ENCODE data around the gene CDC42EP4. TPM values are rescaled to one million over a fixed set of nuclear protein-coding genes. Genes with fewer than 3 reads are reported as not detected.
"Not testable (repeated sequence)": the region's sequence is repeated elsewhere in the genome, so short reads cannot be mapped to it uniquely, and the experiment has no call there.

Gene CDC42EP4
- total RNA-seq, 2 donors from 2014 or later: 1.1 to 1.7 TPM

GRCh38 chr17:73338050-73338521 is 26.3 kb upstream of the CDC42EP4 start:
- no peak for ATAC-seq
- H3K27me3 Mint-ChIP-seq: no peaks in the 10 kb centered on the region

GRCh38 chr17:73337330-73337710 is 25.5 kb upstream of the CDC42EP4 start:
- no peak overlapping the region for H3K27ac Mint-ChIP-seq

More at GRCh38 chr17:73338050-73338521, 26.3 kb upstream of the CDC42EP4 start:
- H3K27ac Mint-ChIP-seq: no peak overlapping the region
- no peaks in the 10 kb centered on the region for H3K36me3 Mint-ChIP-seq
- no peak for DNase-seq (ENCODE audit: low spot score)
- no peaks in the 10 kb centered on the region for H3K9me3 Mint-ChIP-seq
- no peak overlapping the region for H3K4me3 Mint-ChIP-seq
- H3K4me1 Mint-ChIP-seq (ENCODE audit: low read depth in 2 of 2): peaks cover 0 to 8% of the 10 kb centered on the region in 2 donors

GRCh38 chr17:73336408-73337329 is 24.9 kb upstream of the CDC42EP4 start:
- H3K9me3 Mint-ChIP-seq: no peaks in the 10 kb centered on the region
- H3K4me3 Mint-ChIP-seq: no peak overlapping the region
- no peak overlapping the region for H3K27ac Mint-ChIP-seq
- no peaks in the 10 kb centered on the region for H3K36me3 Mint-ChIP-seq
- no peaks in the 10 kb centered on the region for H3K27me3 Mint-ChIP-seq
- DNase-seq (ENCODE audit: low spot score) (no peak), ATAC-seq (peak in 1 of 2 donors; percentile 17)
- H3K4me1 Mint-ChIP-seq (ENCODE audit: low read depth in 2 of 2): peaks cover 0 to 8% of the 10 kb centered on the region in 2 donors

More at GRCh38 chr17:73337330-73337710, 25.5 kb upstream of the CDC42EP4 start:
- H3K27me3 Mint-ChIP-seq: no peaks in the 10 kb centered on the region
- no peaks in the 10 kb centered on the region for H3K36me3 Mint-ChIP-seq
- H3K4me3 Mint-ChIP-seq: no peak overlapping the region
- DNase-seq (ENCODE audit: low spot score) (no peak), ATAC-seq (no peak)
- H3K4me1 Mint-ChIP-seq (ENCODE audit: low read depth in 2 of 2): peaks cover 0 to 8% of the 10 kb centered on the region in 2 donors
- H3K9me3 Mint-ChIP-seq: no peaks in the 10 kb centered on the region

- Mint-ChIP-seq H3K4me3 (no peak overlapping the region), H3K36me3 (no peaks in the 10 kb centered on the region), H3K27ac (no peak overlapping the region), H3K9me3 (no peaks in the 10 kb centered on the region), H3K4me1 (ENCODE audit: low read depth in 2 of 2) (peaks cover 0 to 8% of the 10 kb centered on the region in 2 donors), H3K27me3 (no peaks in the 10 kb centered on the region)
- ATAC-seq (no peak), DNase-seq (ENCODE audit: low spot score) (no peak)
These were observed 24.0 kb upstream of the CDC42EP4 start for GRCh38 chr17:73335591-73336407.

GRCh38 chr17:73334771-73335513 is 23.1 kb upstream of the CDC42EP4 start:
- Mint-ChIP-seq H3K27ac (no peak overlapping the region), H3K36me3 (no peaks in the 10 kb centered on the region), H3K9me3 (no peaks in the 10 kb centered on the region), H3K4me3 (no peak overlapping the region), H3K27me3 (no peaks in the 10 kb centered on the region), H3K4me1 (ENCODE audit: low read depth in 2 of 2) (peaks cover 0 to 3% of the 10 kb centered on the region in 2 donors)
- ATAC-seq (no peak), DNase-seq (ENCODE audit: low spot score) (no peak)

GRCh38 chr17:73333445-73333844 is 21.6 kb upstream of the CDC42EP4 start:
- not testable (repeated sequence) for ATAC-seq; H3K27ac Mint-ChIP-seq; DNase-seq (ENCODE audit: low spot score); H3K36me3 Mint-ChIP-seq; H3K4me1 Mint-ChIP-seq (ENCODE audit: low read depth in 2 of 2); H3K27me3 Mint-ChIP-seq; H3K9me3 Mint-ChIP-seq; H3K4me3 Mint-ChIP-seq

GRCh38 chr17:73331060-73331459 is 19.3 kb upstream of the CDC42EP4 start:
- no peak overlapping the region for H3K27ac Mint-ChIP-seq
- no peaks in the 10 kb centered on the region for H3K4me1 Mint-ChIP-seq (ENCODE audit: low read depth in 2 of 2)
- no peaks in the 10 kb centered on the region for H3K9me3 Mint-ChIP-seq
- H3K4me3 Mint-ChIP-seq: no peak overlapping the region
- DNase-seq (ENCODE audit: low spot score) (no peak), ATAC-seq (no peak)
- H3K36me3 Mint-ChIP-seq: no peaks in the 10 kb centered on the region
- peaks cover 5 to 7% of the 10 kb centered on the region in 2 donors for H3K27me3 Mint-ChIP-seq

- Mint-ChIP-seq H3K36me3 (no peaks in the 10 kb centered on the region), H3K4me3 (no peak overlapping the region), H3K27me3 (peaks cover 11 to 15% of the 10 kb centered on the region in 2 donors), H3K4me1 (ENCODE audit: low read depth in 2 of 2) (no peaks in the 10 kb centered on the region), H3K27ac (no peak overlapping the region), H3K9me3 (no peaks in the 10 kb centered on the region)
- ATAC-seq (no peak), DNase-seq (ENCODE audit: low spot score) (no peak)
These were observed 15.9 kb upstream of the CDC42EP4 start for GRCh38 chr17:73327676-73328075.

GRCh38 chr17:73325527-73325842 is 13.7 kb upstream of the CDC42EP4 start:
- Mint-ChIP-seq H3K27ac (no peak overlapping the region), H3K4me3 (no peak overlapping the region), H3K4me1 (ENCODE audit: low read depth in 2 of 2) (no peaks in the 10 kb centered on the region), H3K9me3 (no peaks in the 10 kb centered on the region), H3K27me3 (peaks cover 11 to 15% of the 10 kb centered on the region in 2 donors), H3K36me3 (no peaks in the 10 kb centered on the region)
- no peak for ATAC-seq
- DNase-seq (ENCODE audit: low spot score): no peak

GRCh38 chr17:73324711-73325526 is 13.1 kb upstream of the CDC42EP4 start:
- DNase-seq (ENCODE audit: low spot score) (no peak), ATAC-seq (no peak)
- Mint-ChIP-seq H3K9me3 (no peaks in the 10 kb centered on the region), H3K4me3 (no peak overlapping the region), H3K4me1 (ENCODE audit: low read depth in 2 of 2) (no peaks in the 10 kb centered on the region), H3K27ac (no peak overlapping the region), H3K36me3 (no peaks in the 10 kb centered on the region), H3K27me3 (peaks cover 11 to 15% of the 10 kb centered on the region in 2 donors)

- peaks cover 11 to 15% of the 10 kb centered on the region in 2 donors for H3K27me3 Mint-ChIP-seq
- no peaks in the 10 kb centered on the region for H3K36me3 Mint-ChIP-seq
- H3K27ac Mint-ChIP-seq: no peak overlapping the region
- no peak overlapping the region for H3K4me3 Mint-ChIP-seq
- no peaks in the 10 kb centered on the region for H3K9me3 Mint-ChIP-seq
- DNase-seq (ENCODE audit: low spot score) (no peak), ATAC-seq (no peak)
- H3K4me1 Mint-ChIP-seq (ENCODE audit: low read depth in 2 of 2): no peaks in the 10 kb centered on the region
These were observed 12.3 kb upstream of the CDC42EP4 start for GRCh38 chr17:73324160-73324475.

GRCh38 chr17:73323409-73324159 is 11.8 kb upstream of the CDC42EP4 start:
- DNase-seq (ENCODE audit: low spot score) (no peak), ATAC-seq (no peak)
- Mint-ChIP-seq H3K27me3 (peaks cover 11 to 15% of the 10 kb centered on the region in 2 donors), H3K36me3 (no peaks in the 10 kb centered on the region), H3K4me3 (no peak overlapping the region), H3K9me3 (no peaks in the 10 kb centered on the region), H3K27ac (no peak overlapping the region), H3K4me1 (ENCODE audit: low read depth in 2 of 2) (no peaks in the 10 kb centered on the region)

Data from natural killer cell treated with Interleukin-12 subunit alpha and Interleukin-12 subunit beta and Interleukin-15 and Interleukin-18, amount 100 ng/mL, for 72 hours (primary cell).